Measurements from ENCODE around the gene CNTNAP3B.
"Not testable (repeated sequence)": the region's sequence is repeated elsewhere in the genome, so short reads cannot be mapped to it uniquely, and the experiment has no call there.

The CNTNAP3B gene

GRCh38 chr9:41874557-41874956 lies 254.7 kb downstream of the CNTNAP3B start:
- H3K27me3 ChIP-seq (replicated peaks; ENCODE audit: insufficient read depth, low read length); H2AFZ ChIP-seq (ENCODE audit: low read length); H3K9me3 ChIP-seq (replicated peaks; ENCODE audit: insufficient read depth, low read length); H3K4me3 ChIP-seq (ENCODE audit: low read length); H4K20me1 ChIP-seq (ENCODE audit: insufficient read depth, low read length); H3K9ac ChIP-seq (ENCODE audit: low read length); H3K79me2 ChIP-seq (ENCODE audit: low read length); H3K27ac ChIP-seq (ENCODE audit: low read length); H3K36me3 ChIP-seq (replicated peaks; ENCODE audit: insufficient read depth, low read length); H3K4me1 ChIP-seq (ENCODE audit: low read length); DNase-seq; H3K4me2 ChIP-seq (ENCODE audit: low read depth, low read length); H3K9me2 ChIP-seq (replicated peaks; ENCODE audit: insufficient read depth, low read length); H3F3A ChIP-seq (ENCODE audit: insufficient read depth, low read length): not testable (repeated sequence)

GRCh38 chr9:41855422-41855821 lies 273.8 kb downstream of the CNTNAP3B start:
- H3K27me3 ChIP-seq (replicated peaks; ENCODE audit: insufficient read depth, low read length); H3K4me2 ChIP-seq (ENCODE audit: low read depth, low read length); H3K9ac ChIP-seq (ENCODE audit: low read length); H3K4me1 ChIP-seq (ENCODE audit: low read length); H3K27ac ChIP-seq (ENCODE audit: low read length); H3K79me2 ChIP-seq (ENCODE audit: low read length); H4K20me1 ChIP-seq (ENCODE audit: insufficient read depth, low read length); H3K36me3 ChIP-seq (replicated peaks; ENCODE audit: insufficient read depth, low read length); H3F3A ChIP-seq (ENCODE audit: insufficient read depth, low read length); H3K9me3 ChIP-seq (replicated peaks; ENCODE audit: insufficient read depth, low read length); H3K9me2 ChIP-seq (replicated peaks; ENCODE audit: insufficient read depth, low read length); H2AFZ ChIP-seq (ENCODE audit: low read length); H3K4me3 ChIP-seq (ENCODE audit: low read length); DNase-seq: not testable (repeated sequence)

DNA sequence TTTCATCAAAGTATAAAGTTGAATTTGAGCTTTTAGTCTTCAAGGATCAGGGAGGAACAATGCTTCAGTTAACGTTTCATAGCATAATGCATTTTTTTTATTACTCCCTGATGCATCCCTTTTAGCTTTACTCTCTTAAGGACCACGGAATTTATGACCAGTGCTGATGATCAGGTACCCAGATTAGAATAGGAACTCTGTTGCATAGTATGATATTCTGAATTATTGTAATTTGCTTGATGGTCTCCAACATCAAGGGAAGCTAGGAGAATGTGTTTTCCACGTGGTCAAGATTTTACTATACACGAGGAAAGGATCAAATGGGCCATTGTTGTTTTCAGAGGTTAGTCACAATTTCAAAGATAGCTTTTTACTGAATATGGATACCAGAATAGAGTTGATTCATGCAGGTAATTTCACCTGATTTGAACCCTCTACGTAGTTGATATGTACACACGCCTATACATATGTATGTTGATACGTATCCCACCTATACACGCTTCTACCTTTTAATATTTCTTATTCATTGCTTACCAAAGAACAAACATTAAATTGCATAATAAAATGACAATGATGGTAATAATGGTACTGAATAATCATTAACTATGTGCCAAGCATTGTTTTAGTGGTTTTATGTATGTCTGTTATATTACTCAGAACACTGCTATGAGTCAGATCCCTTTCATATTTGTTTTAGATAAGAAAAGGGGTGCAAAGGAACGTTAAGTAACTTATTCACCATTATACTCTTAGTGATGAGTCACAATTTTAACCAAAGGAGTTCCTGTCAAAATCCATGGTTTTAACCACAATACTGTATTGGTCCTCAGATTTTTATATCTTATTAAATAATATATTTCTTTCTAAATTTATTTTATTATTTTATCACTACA lies 277.1 kb downstream of the CNTNAP3B start:
- not testable (repeated sequence) for H3K4me3 ChIP-seq (ENCODE audit: low read length); H3K4me1 ChIP-seq (ENCODE audit: low read length); DNase-seq; H3K36me3 ChIP-seq (replicated peaks; ENCODE audit: insufficient read depth, low read length); H3K27ac ChIP-seq (ENCODE audit: low read length); H4K20me1 ChIP-seq (ENCODE audit: insufficient read depth, low read length); H3K27me3 ChIP-seq (replicated peaks; ENCODE audit: insufficient read depth, low read length); H3K9me3 ChIP-seq (replicated peaks; ENCODE audit: insufficient read depth, low read length); H3K9ac ChIP-seq (ENCODE audit: low read length); H3K79me2 ChIP-seq (ENCODE audit: low read length); H3K4me2 ChIP-seq (ENCODE audit: low read depth, low read length); H3K9me2 ChIP-seq (replicated peaks; ENCODE audit: insufficient read depth, low read length); H2AFZ ChIP-seq (ENCODE audit: low read length); H3F3A ChIP-seq (ENCODE audit: insufficient read depth, low read length)

DNA sequence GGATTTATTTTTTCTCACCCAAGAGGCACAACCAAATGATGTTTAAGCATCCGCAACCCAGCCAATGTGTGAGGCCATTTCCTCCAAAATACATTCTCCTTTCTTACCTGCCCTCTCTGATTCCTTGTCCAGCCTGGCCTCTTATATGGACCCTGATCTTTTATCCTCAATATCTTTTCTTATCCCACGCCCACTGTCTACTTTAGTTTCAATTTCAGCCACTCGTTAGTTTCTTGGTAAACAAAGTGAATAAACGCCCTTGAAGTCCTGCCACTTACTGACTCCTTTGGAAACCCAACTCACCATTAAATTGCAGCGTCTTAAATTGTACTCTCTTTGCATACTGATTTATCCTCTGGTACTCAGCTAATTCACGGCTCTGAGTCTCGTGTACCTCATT lies 281.4 kb downstream of the CNTNAP3B start:
- H3F3A ChIP-seq (ENCODE audit: insufficient read depth, low read length); DNase-seq; H3K9me3 ChIP-seq (replicated peaks; ENCODE audit: insufficient read depth, low read length): not testable (repeated sequence)

More for the DNA sequence above, 281.4 kb downstream of the CNTNAP3B start:
- H3K9me2 ChIP-seq (replicated peaks; ENCODE audit: insufficient read depth, low read length); H3K4me3 ChIP-seq (ENCODE audit: low read length); H3K4me2 ChIP-seq (ENCODE audit: low read depth, low read length); H2AFZ ChIP-seq (ENCODE audit: low read length); H4K20me1 ChIP-seq (ENCODE audit: insufficient read depth, low read length); H3K27me3 ChIP-seq (replicated peaks; ENCODE audit: insufficient read depth, low read length); H3K27ac ChIP-seq (ENCODE audit: low read length); H3K4me1 ChIP-seq (ENCODE audit: low read length); H3K79me2 ChIP-seq (ENCODE audit: low read length); H3K36me3 ChIP-seq (replicated peaks; ENCODE audit: insufficient read depth, low read length); H3K9ac ChIP-seq (ENCODE audit: low read length): not testable (repeated sequence)

Data from MM.1S (cell line).